Nephron (organoid): ENCODE results near the gene SLC35D3.
"Not testable (repeated sequence)": the region's sequence is repeated elsewhere in the genome, so short reads cannot be mapped to it uniquely, and the experiment has no call there.

ENCODE experiments used
- H3K27ac Mint-ChIP-seq, 3 experiments: 2 replicates each; pipeline ENCODE4 v1.8.0; 2020; ENCODE audit warnings: mixed read lengths in 3 of 3, mild to moderate bottlenecking in 2 of 3, moderate library complexity in 1 of 3
- H3K27me3 Mint-ChIP-seq: 2 replicates; pipeline ENCODE4 v1.8.0; 2021; ENCODE audit warnings: low read depth, mild to moderate bottlenecking, moderate library complexity, mixed read lengths
- H3K36me3 Mint-ChIP-seq: 2 replicates; pipeline ENCODE4 v1.8.0; 2020; ENCODE audit warnings: low read depth, mixed read lengths
- H3K4me1 Mint-ChIP-seq: 2 replicates; pipeline ENCODE4 v1.8.0; 2020; ENCODE audit warnings: mixed read lengths
- H3K4me3 Mint-ChIP-seq, 3 experiments: 2 replicates each; pipeline ENCODE4 v1.8.0; 2020; ENCODE audit warnings: mild to moderate bottlenecking in 3 of 3, mixed read lengths in 3 of 3, moderate library complexity in 2 of 3
- H3K9me3 Mint-ChIP-seq: 2 replicates; pipeline ENCODE4 v1.8.0; 2020; ENCODE audit warnings: mixed read lengths
- CTCF ChIP-seq, 3 experiments: fragments of 200-600 bp; sonication (generic); IDR thresholded peaks; one replicate each; pipeline ENCODE4 v1.5.0; 2021; ENCODE audit warnings: antibody characterized with exemption in 3 of 3; ENCODE audit not compliant: unreplicated experiment in 3 of 3

SLC35D3 gene

GRCh38 chr6:136969930-136970329, 47.8 kb downstream of the SLC35D3 start:
- H3K4me3 Mint-ChIP-seq, result no peak overlapping the region
- no peaks in the 10 kb centered on the region for H3K9me3 Mint-ChIP-seq
- H3K27ac Mint-ChIP-seq, result no peak overlapping the region
- H3K4me1 Mint-ChIP-seq, result no peaks in the 10 kb centered on the region
- TF ChIP-seq CTCF (IDR thresholded peaks at IDR 0.05; ENCODE audit: unreplicated experiment in 3 of 3), result no peak
- H3K27me3 Mint-ChIP-seq, result peaks cover 6% of the 10 kb centered on the region
- H3K36me3 Mint-ChIP-seq, result no peaks in the 10 kb centered on the region

GRCh38 chr6:136971609-136972008, 49.5 kb downstream of the SLC35D3 start:
- no peak for TF ChIP-seq CTCF (IDR thresholded peaks at IDR 0.05; ENCODE audit: unreplicated experiment in 3 of 3)
- H3K4me1 Mint-ChIP-seq, result no peaks in the 10 kb centered on the region
- H3K36me3 Mint-ChIP-seq, result no peaks in the 10 kb centered on the region
- peaks cover 1% of the 10 kb centered on the region for H3K27me3 Mint-ChIP-seq
- H3K27ac Mint-ChIP-seq, result no peak overlapping the region
- H3K9me3 Mint-ChIP-seq, result no peaks in the 10 kb centered on the region
- no peak overlapping the region for H3K4me3 Mint-ChIP-seq

GRCh38 chr6:136973781-136974180, 51.7 kb downstream of the SLC35D3 start:
- H3K4me1 Mint-ChIP-seq, H3K27me3 Mint-ChIP-seq, H3K36me3 Mint-ChIP-seq, H3K27ac Mint-ChIP-seq, H3K9me3 Mint-ChIP-seq, H3K4me3 Mint-ChIP-seq: not testable (repeated sequence)
